ENCODE results near the gene PCDHGA4. TPM values are rescaled to one million over a fixed set of nuclear protein-coding genes. Genes with fewer than 3 reads are reported as not detected.

The PCDHGA4 gene
- total RNA-seq, 1 experiment from 2014 or later = 0.69 TPM

DNA sequence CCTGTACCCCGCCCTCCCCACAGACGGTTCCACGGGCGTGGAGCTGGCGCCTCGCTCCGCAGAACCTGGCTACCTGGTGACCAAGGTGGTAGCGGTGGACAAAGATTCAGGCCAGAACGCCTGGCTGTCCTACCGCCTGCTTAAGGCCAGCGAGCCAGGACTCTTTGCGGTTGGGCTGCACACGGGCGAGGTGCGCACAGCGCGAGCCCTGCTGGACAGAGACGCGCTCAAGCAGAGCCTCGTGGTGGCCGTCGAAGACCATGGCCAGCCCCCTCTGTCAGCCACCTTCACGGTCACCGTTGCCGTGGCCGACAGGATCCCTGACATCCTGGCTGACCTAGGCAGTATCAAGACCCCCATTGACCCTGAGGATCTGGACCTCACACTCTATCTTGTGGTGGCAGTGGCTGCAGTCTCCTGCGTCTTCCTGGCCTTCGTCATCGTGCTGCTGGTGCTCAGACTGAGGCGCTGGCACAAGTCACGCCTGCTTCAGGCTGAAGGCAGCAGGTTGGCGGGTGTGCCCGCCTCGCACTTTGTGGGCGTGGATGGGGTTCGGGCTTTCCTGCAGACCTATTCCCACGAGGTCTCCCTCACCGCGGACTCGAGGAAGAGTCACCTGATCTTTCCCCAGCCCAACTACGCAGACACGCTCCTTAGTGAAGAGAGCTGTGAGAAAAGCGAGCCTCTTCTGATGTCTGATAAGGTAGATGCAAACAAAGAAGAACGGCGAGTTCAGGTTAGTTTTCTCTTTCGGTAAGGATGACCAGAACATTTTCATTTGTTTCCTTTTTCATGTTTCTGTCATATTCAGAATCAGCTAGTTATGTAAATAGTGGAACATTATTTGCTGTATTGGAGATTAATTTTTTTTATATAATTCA lies 11.4 kb downstream of the PCDHGA4 start:
- in situ Hi-C loops (cut with HindIII; ENCODE audit: low pct_unique_long_range_greater_than_20kb, low sequenced_read_pairs) = no loop called here
- peaks cover 13% of the 10 kb centered on the region; the same call in 1 of the 2 replicates for H3K9me3 ChIP-seq (ENCODE audit: control insufficient read depth, insufficient read depth, low read depth, low read length)
- H3K27me3 ChIP-seq (ENCODE audit: control insufficient read depth, insufficient read depth, low read length) = no peaks in the 10 kb centered on the region
- no peak overlapping the region for H3K27ac ChIP-seq (ENCODE audit: low read length)
- no peaks in the 10 kb centered on the region for H3K36me3 ChIP-seq (ENCODE audit: control insufficient read depth, insufficient read depth, low read length)
- DNase-seq (ENCODE audit: low read depth, low spot score) (no peak), ATAC-seq (no peak)
- no TSS peak for BruUV-seq (replicated peaks)
- POLR2A ChIA-PET = no interaction called here
- intact Hi-C loops (cut with micrococcal nuclease; ENCODE audit: unreplicated experiment) = loop anchor here (10.0 kb wide), 1 partner anchor 49 kb away; the partner anchor contains the start of genes PCDHGA10 and PCDHGB7
- no peaks in the 10 kb centered on the region for H3K4me1 ChIP-seq (ENCODE audit: control insufficient read depth, insufficient read depth, low read length)
- CTCF ChIA-PET = no interaction called here
- no peak overlapping the region for H3K4me3 ChIP-seq (ENCODE audit: low read depth in 2 of 2, low read length in 2 of 2)
- TF ChIP-seq TCF7L2 (IDR thresholded peaks at IDR 0.05; ENCODE audit: low read depth, low read length) (no peak), POLR2AphosphoS5 (IDR thresholded peaks at IDR 0.05; ENCODE audit: low read depth, low read length) (no peak), SIN3A (IDR thresholded peaks at IDR 0.05; ENCODE audit: borderline replicate concordance, insufficient read depth, low read depth, low read length) (no peak)
- TF ChIP-seq, protein P1, sequence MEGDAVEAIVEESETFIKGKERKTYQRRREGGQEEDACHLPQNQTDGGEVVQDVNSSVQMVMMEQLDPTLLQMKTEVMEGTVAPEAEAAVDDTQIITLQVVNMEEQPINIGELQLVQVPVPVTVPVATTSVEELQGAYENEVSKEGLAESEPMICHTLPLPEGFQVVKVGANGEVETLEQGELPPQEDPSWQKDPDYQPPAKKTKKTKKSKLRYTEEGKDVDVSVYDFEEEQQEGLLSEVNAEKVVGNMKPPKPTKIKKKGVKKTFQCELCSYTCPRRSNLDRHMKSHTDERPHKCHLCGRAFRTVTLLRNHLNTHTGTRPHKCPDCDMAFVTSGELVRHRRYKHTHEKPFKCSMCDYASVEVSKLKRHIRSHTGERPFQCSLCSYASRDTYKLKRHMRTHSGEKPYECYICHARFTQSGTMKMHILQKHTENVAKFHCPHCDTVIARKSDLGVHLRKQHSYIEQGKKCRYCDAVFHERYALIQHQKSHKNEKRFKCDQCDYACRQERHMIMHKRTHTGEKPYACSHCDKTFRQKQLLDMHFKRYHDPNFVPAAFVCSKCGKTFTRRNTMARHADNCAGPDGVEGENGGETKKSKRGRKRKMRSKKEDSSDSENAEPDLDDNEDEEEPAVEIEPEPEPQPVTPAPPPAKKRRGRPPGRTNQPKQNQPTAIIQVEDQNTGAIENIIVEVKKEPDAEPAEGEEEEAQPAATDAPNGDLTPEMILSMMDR (IDR thresholded peaks at IDR 0.05) = no peak
- TF ChIP-seq, protein P2, sequence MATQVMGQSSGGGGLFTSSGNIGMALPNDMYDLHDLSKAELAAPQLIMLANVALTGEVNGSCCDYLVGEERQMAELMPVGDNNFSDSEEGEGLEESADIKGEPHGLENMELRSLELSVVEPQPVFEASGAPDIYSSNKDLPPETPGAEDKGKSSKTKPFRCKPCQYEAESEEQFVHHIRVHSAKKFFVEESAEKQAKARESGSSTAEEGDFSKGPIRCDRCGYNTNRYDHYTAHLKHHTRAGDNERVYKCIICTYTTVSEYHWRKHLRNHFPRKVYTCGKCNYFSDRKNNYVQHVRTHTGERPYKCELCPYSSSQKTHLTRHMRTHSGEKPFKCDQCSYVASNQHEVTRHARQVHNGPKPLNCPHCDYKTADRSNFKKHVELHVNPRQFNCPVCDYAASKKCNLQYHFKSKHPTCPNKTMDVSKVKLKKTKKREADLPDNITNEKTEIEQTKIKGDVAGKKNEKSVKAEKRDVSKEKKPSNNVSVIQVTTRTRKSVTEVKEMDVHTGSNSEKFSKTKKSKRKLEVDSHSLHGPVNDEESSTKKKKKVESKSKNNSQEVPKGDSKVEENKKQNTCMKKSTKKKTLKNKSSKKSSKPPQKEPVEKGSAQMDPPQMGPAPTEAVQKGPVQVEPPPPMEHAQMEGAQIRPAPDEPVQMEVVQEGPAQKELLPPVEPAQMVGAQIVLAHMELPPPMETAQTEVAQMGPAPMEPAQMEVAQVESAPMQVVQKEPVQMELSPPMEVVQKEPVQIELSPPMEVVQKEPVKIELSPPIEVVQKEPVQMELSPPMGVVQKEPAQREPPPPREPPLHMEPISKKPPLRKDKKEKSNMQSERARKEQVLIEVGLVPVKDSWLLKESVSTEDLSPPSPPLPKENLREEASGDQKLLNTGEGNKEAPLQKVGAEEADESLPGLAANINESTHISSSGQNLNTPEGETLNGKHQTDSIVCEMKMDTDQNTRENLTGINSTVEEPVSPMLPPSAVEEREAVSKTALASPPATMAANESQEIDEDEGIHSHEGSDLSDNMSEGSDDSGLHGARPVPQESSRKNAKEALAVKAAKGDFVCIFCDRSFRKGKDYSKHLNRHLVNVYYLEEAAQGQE (IDR thresholded peaks at IDR 0.05; ENCODE audit: insufficient read depth in 1 of 2, low read depth in 2 of 2, low read length in 1 of 2) = no peak

DNA sequence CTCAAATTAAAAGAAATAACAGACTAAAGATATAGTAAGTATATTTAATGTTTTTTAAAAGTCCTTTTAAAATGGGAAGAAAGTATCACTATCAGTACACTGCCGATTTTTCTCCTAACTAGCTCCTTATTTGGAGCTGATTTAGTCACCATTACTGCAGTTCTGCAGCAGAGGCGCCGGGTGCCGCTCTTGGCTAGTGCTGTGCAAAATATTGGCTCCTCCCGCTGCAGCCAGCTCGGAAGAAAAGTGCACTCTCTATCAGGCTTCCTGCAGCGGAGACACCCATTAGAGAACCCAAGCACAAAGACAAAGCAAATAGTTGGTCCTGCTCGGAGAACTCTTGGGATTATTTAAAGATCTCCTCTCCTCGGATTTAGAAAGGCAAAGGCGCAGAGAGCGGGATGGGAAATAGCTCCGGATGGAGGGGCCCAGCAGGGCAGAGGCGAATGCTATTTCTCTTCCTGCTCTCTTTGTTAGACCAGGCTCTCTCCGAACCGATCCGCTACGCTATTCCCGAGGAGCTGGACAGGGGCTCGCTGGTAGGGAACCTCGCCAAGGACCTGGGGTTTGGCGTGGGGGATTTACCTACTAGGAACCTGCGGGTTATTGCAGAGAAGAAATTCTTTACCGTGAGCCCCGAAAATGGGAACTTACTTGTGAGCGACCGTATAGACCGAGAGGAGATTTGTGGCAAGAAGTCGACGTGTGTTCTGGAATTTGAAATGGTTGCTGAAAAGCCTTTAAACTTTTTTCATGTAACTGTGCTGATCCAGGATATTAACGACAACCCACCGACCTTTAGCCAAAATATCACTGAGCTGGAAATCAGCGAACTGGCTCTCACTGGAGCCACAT lies 15.4 kb downstream of the PCDHGA4 start, which contains the start of gene PCDHGB3:
PCDHGB3 (plus strand) TSS at position 249 of the 855 bp plus-strand sequence; CDS start at position 402, 153 bp downstream.
- Histone ChIP-seq H3K27ac (ENCODE audit: low read length) (no peak within 1 kb of the TSS), H3K4me1 (ENCODE audit: control insufficient read depth, insufficient read depth, low read length) (no peaks in the 10 kb centered on the region), H3K36me3 (ENCODE audit: control insufficient read depth, insufficient read depth, low read length) (no peaks in the 10 kb centered on the region), H3K4me3 (ENCODE audit: low read depth in 2 of 2, low read length in 2 of 2) (no peak within 1 kb of the TSS), H3K9me3 (ENCODE audit: control insufficient read depth, insufficient read depth, low read depth, low read length) (peaks cover 7% of the 10 kb centered on the region; the same call in 1 of the 2 replicates), H3K27me3 (ENCODE audit: control insufficient read depth, insufficient read depth, low read length) (no peaks in the 10 kb centered on the region)
- in situ Hi-C loops (cut with HindIII; ENCODE audit: low pct_unique_long_range_greater_than_20kb, low sequenced_read_pairs) (no loop called here), intact Hi-C loops (cut with micrococcal nuclease; ENCODE audit: unreplicated experiment) (loop anchor here (10.0 kb wide), 1 partner anchor 45 kb away; the partner anchor contains the start of genes PCDHGA10 and PCDHGB7)
- CTCF ChIA-PET = interaction anchor here (0.7 kb wide), 1 partner anchor 147 kb away, joined by 3 read pairs; the partner anchor contains the start of gene PCDHB14
- DNase-seq (ENCODE audit: low read depth, low spot score) = no peak
- no peak for ATAC-seq
- TF ChIP-seq, protein P1 (IDR thresholded peaks at IDR 0.05) = no peak
- no peak for TF ChIP-seq POLR2AphosphoS5 (IDR thresholded peaks at IDR 0.05; ENCODE audit: low read depth, low read length)
- POLR2A ChIA-PET = no interaction called here
- BruUV-seq (replicated peaks) = no TSS peak

Data from Panc1 (cell line).